HG03139 (cell line): ENCODE measurements around the gene INTS2.
A peak's percentile ranks its signal among the peaks of the same experiment; 100 is the strongest.
"Not testable (repeated sequence)": the region's sequence is repeated elsewhere in the genome, so short reads cannot be mapped to it uniquely, and the experiment has no call there.

Source experiments
- ATAC-seq: cut with Tn5 transposase; IDR thresholded peaks from one replicate; pipeline ENCODE4 v1.9.1; 2021; ENCODE audit not compliant: unreplicated experiment

The INTS2 gene, protein sequence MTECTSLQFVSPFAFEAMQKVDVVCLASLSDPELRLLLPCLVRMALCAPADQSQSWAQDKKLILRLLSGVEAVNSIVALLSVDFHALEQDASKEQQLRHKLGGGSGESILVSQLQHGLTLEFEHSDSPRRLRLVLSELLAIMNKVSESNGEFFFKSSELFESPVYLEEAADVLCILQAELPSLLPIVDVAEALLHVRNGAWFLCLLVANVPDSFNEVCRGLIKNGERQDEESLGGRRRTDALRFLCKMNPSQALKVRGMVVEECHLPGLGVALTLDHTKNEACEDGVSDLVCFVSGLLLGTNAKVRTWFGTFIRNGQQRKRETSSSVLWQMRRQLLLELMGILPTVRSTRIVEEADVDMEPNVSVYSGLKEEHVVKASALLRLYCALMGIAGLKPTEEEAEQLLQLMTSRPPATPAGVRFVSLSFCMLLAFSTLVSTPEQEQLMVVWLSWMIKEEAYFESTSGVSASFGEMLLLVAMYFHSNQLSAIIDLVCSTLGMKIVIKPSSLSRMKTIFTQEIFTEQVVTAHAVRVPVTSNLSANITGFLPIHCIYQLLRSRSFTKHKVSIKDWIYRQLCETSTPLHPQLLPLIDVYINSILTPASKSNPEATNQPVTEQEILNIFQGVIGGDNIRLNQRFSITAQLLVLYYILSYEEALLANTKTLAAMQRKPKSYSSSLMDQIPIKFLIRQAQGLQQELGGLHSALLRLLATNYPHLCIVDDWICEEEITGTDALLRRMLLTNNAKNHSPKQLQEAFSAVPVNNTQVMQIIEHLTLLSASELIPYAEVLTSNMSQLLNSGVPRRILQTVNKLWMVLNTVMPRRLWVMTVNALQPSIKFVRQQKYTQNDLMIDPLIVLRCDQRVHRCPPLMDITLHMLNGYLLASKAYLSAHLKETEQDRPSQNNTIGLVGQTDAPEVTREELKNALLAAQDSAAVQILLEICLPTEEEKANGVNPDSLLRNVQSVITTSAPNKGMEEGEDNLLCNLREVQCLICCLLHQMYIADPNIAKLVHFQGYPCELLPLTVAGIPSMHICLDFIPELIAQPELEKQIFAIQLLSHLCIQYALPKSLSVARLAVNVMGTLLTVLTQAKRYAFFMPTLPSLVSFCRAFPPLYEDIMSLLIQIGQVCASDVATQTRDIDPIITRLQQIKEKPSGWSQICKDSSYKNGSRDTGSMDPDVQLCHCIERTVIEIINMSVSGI

DNA sequence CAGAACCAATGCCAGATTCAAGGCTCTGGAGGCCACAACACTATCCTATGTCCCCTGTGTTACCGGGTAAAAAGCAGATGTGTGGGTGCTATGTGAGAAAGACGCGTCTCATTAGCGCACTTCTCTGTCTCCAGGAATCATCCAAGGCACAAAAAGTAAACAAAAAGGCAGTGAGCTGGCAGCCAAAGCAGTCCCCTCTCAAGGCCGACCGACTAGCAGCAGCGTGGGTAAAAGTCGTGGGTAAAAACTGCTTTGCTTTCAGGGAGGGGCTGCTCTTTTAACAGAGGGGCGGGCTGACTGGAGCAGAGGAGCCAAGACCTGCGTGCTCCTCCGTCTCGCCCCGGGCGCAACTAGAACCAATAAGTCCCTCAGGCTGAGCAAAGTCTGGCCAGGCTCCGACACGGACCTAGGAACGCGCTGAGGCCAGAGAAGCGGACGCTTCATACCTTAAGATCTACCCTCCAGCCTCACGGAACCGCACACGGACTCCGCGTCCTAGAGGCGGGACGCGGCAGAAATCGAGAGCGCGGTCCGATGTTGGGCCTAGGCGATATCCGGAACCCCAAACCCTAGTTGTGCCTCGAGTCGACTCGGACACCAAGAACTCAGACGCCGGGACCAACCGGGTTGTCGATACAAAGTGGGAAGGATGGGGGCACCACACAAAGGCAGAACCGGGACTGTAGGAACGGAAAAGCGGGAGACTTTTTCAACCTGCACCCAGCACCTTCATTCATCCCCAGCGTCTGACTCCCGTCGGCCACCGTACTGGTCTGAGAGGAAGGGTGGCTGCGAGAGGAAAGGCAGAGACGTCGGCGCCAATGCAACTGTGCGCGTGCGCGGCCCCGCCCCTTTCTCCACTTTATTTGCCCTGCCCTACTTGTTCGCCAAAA is at the start of gene INTS2:
Gene INTS2, minus strand, starts transcription at position 775 of the 893 bp plus-strand sequence. CDS start 1,338 bp downstream, outside the sequence.
- ATAC-seq = peak; percentile 75

- no peak for ATAC-seq
These were observed 46.3 kb upstream of the INTS2 start for GRCh38 chr17:61974115-61974514.

- no peak for ATAC-seq
These were observed 44.5 kb upstream of the INTS2 start for GRCh38 chr17:61972311-61972710.

DNA sequence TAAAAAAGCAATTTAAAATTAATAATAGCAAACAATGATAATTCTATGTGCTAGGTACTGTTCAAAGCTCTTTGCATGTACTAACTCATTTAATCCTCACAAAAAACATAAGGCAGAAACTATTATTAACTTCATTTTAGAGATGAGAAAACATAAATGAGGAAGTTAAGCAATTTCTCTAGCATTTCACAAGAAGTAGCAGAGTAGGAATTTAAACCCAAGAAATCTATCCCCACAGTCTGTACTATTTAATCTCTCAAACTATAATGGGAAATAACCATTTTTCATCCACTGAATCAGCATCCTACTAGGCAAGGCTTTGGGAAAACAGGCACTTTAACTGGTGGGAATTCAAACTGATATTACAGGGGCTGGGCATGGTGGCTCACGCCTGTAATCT is 42.2 kb upstream of the INTS2 start:
- ATAC-seq = no peak

DNA sequence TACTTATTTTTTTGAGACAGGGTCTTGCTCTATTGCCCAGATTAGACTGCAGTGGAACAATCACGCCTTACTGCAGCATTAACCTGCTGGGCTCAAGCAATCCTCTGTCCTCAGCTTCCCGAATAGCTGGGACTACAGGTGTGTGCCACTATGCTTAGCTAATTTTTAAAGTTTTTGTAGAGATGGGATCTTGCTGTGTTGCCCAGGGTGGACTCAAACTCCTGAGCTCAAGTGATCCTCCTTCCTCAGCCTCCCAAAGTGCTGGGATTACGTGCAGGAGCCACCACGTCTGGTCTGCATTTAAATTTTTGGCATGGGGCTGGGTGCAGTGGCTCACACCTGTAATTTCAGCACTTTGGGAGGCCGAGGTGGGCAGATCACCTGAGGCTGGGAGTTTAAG is 41.0 kb upstream of the INTS2 start:
- ATAC-seq = no peak

DNA sequence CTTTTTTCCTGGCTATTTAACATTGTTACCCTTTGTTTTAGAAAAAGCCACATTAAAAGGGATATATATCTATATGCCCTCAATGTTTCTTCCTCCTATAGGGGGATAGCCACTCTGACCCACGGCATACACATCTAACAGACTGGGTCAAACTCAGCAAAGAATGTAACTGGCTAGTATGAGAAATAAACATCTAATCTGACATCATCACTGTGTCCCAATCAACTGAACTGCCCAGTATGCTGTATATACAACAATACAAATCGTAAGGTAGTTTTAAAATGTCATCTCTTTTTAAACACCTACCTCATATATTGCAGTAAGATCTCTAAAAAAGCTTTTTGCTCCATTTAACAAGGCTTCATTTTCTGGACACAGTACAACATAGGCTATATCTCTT is 39.9 kb upstream of the INTS2 start:
- ATAC-seq = no peak

- ATAC-seq = no peak
These were observed 38.4 kb upstream of the INTS2 start for GRCh38 chr17:61966191-61966590.

GRCh38 chr17:61955619-61956018 is 27.8 kb upstream of the INTS2 start:
- no peak for ATAC-seq

GRCh38 chr17:61947367-61948078 is 19.7 kb upstream of the INTS2 start:
- no peak for ATAC-seq

DNA sequence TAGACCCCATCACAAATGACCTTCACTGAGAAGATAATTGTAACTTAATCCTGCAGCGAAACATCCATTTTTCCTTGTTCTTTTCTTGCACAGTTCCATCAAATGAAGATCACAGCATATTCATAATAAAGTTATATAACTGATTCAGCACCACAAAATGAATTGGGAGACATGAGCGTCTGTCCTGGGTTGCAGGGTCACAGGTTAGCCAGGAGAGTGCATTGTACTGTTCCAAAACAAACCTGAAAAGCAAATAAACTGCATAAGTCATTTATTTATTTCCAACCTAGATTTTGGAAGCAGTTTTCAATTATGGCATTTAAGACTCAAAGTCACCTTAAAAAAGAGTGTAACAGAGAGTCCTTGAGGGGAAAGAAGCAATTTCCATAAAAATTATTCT is 18.6 kb upstream of the INTS2 start:
- ATAC-seq = no peak

- ATAC-seq = no peak
These were observed 15.3 kb upstream of the INTS2 start for GRCh38 chr17:61943117-61943516.

DNA sequence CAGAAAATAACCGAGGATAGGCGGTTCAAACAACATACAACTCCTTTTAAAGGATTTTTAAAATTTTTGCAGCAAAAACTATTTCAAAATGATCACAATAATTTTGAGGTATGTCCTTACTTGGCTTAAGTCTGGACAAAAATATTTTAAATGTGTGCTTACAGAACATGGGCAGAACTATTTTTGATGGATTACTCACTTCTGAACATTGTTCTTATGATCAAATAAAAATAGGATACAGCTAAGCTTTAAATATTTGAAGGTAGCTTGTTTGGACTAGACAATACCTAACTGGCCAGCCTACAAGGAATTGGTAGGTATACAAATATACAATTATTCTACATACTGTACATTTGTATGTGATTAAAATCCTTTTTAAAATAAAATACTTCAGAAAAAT is 14.3 kb upstream of the INTS2 start:
- ATAC-seq = no peak

GRCh38 chr17:61928101-61928436 is 287 bp upstream of the INTS2 start:
- ATAC-seq = no peak

DNA sequence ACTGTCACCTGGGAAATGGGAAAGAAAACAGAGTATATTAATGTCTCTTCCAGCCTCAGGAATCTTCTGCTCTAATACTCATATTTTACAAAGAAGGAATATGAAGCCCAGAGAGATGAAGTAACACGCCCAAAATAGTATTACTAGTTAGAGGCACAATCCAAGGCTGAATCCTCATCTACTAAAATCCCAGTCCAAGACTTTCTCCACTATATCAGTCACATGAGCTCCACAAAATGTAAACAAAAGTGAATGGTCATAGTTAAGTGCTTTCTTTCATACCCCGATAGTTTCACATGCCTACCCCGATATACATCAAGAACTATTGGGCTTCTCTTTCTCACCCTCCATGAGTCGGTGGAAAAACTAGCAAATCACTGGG is 965 bp downstream of the INTS2 start:
- ATAC-seq = no peak

- not testable (repeated sequence) for ATAC-seq
These were observed 12.6 kb downstream of the INTS2 start for GRCh38 chr17:61915162-61915561.

DNA sequence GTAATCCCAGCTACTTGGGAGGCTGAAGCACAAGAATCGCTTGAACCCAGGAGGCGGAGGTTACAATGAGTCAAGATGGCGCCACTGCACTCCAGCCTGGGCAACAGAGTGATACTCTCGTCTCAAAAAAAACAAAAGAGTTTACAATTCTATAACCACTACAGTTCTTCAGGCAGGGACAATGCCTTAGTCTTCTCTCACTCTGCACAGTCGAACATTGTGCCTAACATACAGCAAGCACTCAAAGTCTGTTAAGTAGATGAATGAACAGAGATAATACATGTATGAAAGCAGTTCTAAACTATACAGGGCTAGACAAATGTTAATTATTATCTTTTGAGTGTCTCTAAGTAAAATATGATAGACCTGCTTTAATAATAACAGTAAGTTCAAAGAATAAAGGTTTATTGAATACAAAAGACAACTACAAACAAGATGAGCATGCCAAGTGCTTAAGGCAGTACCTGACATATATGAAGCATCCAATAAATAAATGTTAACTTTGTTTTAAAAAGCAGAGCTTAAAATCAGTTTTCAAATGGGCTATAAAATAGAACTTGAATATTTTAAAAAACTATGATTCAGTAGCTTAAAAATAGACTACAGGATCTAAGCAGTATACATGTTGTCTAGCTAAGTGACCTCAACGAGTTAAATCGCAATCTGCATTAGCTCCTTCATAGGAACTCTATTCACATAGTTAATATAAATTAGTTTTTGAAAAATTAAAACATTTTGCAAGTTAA is 19.3 kb downstream of the INTS2 start:
- ATAC-seq = no peak

- ATAC-seq = no peak
These were observed 20.4 kb downstream of the INTS2 start for GRCh38 chr17:61907361-61907760.

DNA sequence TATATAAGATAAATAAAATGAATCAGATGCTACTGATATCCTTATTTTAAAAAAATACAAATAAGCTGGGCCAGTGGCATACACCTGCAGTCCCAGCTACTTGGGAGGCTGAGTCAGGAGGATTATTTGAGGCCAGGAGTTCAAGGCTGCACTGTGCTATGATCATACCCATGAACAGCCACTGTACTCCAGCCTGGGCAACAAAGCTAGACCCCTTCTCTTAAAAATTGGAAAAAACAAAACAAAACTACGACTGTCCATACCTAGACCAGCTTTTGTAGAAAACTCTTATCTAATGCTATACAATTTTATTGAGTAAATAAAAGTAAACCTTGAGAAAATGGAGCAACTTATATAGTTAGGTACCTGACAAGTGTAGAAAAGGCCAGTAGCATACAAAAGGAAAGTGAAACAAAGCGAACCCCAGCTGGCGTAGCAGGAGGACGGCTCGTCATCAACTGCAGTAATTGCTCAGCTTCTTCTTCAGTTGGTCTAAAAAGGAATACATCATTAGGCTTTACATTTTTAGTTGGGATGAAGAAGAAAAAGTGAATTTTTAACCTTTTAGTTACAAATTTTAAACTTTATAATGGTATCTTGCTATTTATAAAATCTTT is 23.6 kb downstream of the INTS2 start:
- ATAC-seq = peak; percentile 71

DNA sequence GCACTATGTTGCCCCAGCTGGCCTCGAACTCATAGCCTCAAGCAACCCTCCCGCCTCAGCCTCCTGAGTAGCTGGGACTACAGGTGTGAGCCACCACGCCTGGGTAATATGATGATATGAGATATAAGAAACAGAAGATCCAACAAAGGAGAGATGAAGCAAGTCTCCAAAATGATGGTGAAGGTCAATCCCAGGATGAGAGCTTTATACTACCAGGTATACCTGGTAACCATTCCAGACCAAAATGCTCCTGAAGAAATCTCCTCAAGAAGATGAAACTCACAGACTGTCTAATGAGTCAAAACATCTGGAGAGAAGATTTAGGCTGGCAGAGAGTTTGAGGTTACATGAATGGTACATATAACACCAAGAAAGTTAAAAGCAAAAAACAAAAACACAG is 24.5 kb downstream of the INTS2 start:
- ATAC-seq = no peak
